ENCODE results near the gene KIAA1755.

GRCh38 chr20:38306379-38306778 is 45.8 kb upstream of the KIAA1755 start:
- TF ChIP-seq CTCF (IDR thresholded peaks at IDR 0.05 in 4 of 5, conservative IDR thresholded peaks at IDR 0.05 in 1 of 5) (no peak), POLR2A (IDR thresholded peaks at IDR 0.05) (no peak)

Measured in gastrocnemius medialis (tissue), 4 donors.